Lower lobe of right lung (tissue), 2 donors: ENCODE results near the gene ZMIZ1. TPM values are rescaled to one million over a fixed set of nuclear protein-coding genes. Genes with fewer than 3 reads are reported as not detected.

Experiments used
- ATAC-seq, 2 donors: fragments of 200-7000 bp; cut with Tn5 transposase; one replicate each; pipeline ENCODE4 v1.9.1; 2020 to 2022; ENCODE audit warnings: mild to moderate bottlenecking in 2 of 2, moderate library complexity in 2 of 2
- DNase-seq: peaks from one replicate; pipeline ENCODE4 v3.0.0-alpha.2; 2020
- H3K27ac ChIP-seq: fragments of 200-600 bp; one replicate; pipeline ENCODE4 v1.8.0; 2022
- H3K27me3 ChIP-seq: fragments of 200-600 bp; one replicate; pipeline ENCODE4 v1.8.0; 2022; ENCODE audit warnings: low read depth
- H3K36me3 ChIP-seq: fragments of 200-600 bp; one replicate; pipeline ENCODE4 v1.8.0; 2022; ENCODE audit warnings: mild to moderate bottlenecking
- H3K4me1 ChIP-seq: fragments of 200-600 bp; one replicate; pipeline ENCODE4 v1.8.0; 2022
- H3K4me3 ChIP-seq: fragments of 200-600 bp; one replicate; pipeline ENCODE4 v1.8.0; 2022; ENCODE audit warnings: mild to moderate bottlenecking
- H3K9me3 ChIP-seq: fragments of 200-600 bp; one replicate; pipeline ENCODE4 v1.8.0; 2022
- intact Hi-C: fragments of 100-400 bp; cut with DNase I; formaldehyde crosslinking; loops from one replicate; pipeline ENCODE4 v1.11.0; 2022
- total RNA-seq: library from RNA; stranded (reverse); fragmentation: NEBNext Ultra II Directional; extraction: Animal tissue kit (Norgen Biotek cat#: 25700); gene quantifications from one replicate; pipeline ENCODE4 v1.2.1, GENCODE V29; 2021
- TF ChIP-seq, protein P1 (sequence below): fragments of 200-600 bp; IDR thresholded peaks from one replicate; pipeline ENCODE4 v1.8.0; 2022; ENCODE audit warnings: antibody characterized with exemption, mild to moderate bottlenecking
- donor health status: DM: no; HTN: yes; CAD: no; lungs with severe emphysema.

ZMIZ1 gene
- total RNA-seq, 1 donor from 2014 or later = 102 TPM

DNA sequence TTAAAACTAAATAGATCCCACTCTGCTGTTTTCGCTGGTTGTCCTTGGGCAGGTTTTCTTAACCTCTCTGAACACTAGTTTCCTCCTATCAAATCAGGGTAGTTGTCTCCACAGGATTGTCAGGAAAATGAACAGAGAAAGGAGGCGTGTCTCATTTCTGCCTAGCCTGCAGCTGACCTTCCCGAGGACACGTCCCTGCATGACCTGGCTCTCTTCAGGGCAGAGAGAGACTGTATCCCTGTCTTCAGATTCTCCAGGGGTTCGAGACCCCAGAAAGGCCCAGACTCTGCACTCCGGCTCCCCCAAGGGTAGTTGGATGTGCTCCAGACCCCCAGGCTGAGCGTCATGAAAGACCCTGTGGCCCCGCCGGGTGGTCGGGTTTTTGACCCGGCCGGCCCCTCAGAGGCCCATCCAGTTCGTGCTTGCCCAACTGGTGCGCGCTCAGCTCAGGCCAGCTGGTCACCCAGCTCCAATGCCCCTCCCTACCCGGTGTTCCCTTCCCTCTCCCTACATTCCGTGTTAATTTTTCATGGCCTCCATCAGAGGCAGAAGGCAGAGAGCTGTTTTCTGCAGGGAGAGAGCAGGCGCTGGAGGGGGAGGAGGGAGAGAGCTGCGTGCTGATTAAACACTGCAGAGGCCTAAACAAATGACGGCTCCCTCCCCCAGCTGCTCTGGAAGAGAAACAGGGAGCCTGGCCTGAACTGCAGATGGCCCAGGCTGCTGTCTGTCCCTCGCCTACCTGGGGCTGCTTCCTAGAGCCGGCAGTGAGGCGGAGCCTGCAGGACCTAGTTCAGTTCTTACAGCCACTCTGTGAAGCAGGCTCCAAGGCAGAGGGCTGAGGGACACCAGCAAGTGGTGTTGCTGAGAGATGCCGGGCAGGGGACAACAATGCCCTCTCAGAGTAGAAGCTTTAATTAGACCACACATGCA is 192.3 kb downstream of the ZMIZ1 start:
- peaks cover 75% of the 10 kb centered on the region for H3K4me1 ChIP-seq
- ATAC-seq = no peak

DNA sequence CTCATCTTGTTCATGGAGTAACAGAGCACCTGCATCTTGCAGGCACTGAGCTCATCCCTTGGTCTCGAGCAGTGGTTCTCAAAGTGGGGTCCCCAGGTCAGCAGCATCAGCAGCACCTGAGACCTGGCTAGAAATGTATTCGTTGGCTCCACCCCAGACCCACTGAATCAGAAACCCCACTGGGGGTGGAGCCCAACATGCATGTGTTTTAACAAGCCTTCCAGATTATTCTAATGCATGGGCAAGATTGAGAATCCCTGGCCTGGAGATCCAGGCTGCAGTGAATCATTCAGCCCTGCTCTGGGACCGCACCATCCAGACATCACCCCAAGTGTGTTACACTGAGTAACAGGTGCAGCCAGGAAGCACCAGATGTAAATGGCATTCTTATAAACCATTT is 193.4 kb downstream of the ZMIZ1 start:
- H3K4me1 ChIP-seq = peaks cover 84% of the 10 kb centered on the region
- no peak overlapping the region for H3K27ac ChIP-seq
- TF ChIP-seq, protein P1, sequence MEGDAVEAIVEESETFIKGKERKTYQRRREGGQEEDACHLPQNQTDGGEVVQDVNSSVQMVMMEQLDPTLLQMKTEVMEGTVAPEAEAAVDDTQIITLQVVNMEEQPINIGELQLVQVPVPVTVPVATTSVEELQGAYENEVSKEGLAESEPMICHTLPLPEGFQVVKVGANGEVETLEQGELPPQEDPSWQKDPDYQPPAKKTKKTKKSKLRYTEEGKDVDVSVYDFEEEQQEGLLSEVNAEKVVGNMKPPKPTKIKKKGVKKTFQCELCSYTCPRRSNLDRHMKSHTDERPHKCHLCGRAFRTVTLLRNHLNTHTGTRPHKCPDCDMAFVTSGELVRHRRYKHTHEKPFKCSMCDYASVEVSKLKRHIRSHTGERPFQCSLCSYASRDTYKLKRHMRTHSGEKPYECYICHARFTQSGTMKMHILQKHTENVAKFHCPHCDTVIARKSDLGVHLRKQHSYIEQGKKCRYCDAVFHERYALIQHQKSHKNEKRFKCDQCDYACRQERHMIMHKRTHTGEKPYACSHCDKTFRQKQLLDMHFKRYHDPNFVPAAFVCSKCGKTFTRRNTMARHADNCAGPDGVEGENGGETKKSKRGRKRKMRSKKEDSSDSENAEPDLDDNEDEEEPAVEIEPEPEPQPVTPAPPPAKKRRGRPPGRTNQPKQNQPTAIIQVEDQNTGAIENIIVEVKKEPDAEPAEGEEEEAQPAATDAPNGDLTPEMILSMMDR = no peak
- peaks cover 29% of the 10 kb centered on the region for H3K36me3 ChIP-seq
- DNase-seq (no peak), ATAC-seq (no peak)
- H3K27me3 ChIP-seq = no peaks in the 10 kb centered on the region
- intact Hi-C loops = no loop called here
- no peak overlapping the region for H3K4me3 ChIP-seq
- no peaks in the 10 kb centered on the region for H3K9me3 ChIP-seq

More for the DNA sequence above, 192.3 kb downstream of the ZMIZ1 start:
- TF ChIP-seq, protein P1 = no peak
- DNase-seq = no peak
- Histone ChIP-seq H3K27ac (peak overlapping the region; percentile 18), H3K9me3 (no peaks in the 10 kb centered on the region), H3K36me3 (peaks cover 39% of the 10 kb centered on the region), H3K27me3 (no peaks in the 10 kb centered on the region), H3K4me3 (no peak overlapping the region)
- intact Hi-C loops = no loop called here

DNA sequence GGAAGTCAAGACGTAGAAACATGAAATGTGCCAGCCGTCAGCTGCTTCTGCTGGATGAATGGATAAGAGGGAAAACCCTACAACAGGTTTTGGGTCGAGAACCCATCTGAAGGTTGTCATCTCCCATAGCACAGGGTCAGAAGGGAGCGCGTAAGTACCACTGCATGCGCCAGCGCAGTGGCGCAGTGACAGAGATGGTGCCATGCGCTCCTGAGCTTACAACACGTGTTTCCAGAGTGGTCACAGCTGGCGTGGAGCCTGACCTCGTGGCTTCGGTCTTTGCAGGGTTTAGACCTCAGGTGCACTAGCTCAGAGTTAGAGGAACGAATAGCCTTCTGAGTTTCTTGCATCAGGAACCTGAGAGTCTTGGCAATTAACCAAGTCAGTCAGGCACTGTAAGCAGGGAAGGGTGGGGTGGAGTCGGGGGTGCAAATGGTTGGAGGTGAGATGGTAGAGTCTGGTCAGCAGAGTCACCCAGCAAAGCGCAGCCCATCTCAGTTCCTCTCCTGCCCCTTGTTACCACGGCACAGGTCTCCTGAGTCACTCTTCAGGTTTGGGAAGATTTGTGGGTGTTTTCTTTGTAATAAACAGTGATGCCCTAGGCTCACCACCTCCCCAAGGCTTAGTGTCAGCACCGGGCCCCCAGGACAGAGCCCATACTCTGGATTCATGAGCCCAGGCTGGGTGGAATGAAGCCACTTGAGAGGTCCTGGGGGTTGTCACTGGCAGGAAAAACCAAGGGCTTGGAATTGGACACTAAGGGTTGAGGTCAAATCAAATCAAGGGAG is 194.4 kb downstream of the ZMIZ1 start:
- no peak overlapping the region for H3K27ac ChIP-seq
- peaks cover 23% of the 10 kb centered on the region for H3K36me3 ChIP-seq
- no peaks in the 10 kb centered on the region for H3K27me3 ChIP-seq
- intact Hi-C loops = no loop called here
- ATAC-seq (no peak), DNase-seq (no peak)
- H3K4me3 ChIP-seq = no peak overlapping the region
- TF ChIP-seq, protein P1 = no peak
- peaks cover 89% of the 10 kb centered on the region for H3K4me1 ChIP-seq
- H3K9me3 ChIP-seq = no peaks in the 10 kb centered on the region

DNA sequence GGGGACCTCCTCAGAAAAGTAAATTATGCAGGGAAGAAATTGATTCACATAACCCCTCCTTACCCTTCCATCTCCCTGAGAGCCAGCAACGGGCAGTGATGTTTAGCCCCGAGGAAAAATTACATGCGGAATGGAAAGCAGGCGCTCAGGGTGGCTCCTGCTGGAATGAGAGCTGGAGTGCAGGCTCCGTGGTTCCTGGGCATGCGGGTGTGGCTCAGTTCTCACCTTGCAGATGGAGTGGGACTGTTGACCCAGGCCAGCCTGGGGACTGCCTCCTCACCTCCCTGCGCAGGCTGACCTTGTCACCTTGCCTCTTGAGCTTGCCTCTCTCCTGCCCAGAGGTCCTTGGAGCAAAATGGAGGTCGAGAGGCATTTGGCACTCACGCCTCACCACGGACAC is 195.2 kb downstream of the ZMIZ1 start:
- Histone ChIP-seq H3K4me1 (peaks cover 90% of the 10 kb centered on the region), H3K27ac (no peak overlapping the region)

DNA sequence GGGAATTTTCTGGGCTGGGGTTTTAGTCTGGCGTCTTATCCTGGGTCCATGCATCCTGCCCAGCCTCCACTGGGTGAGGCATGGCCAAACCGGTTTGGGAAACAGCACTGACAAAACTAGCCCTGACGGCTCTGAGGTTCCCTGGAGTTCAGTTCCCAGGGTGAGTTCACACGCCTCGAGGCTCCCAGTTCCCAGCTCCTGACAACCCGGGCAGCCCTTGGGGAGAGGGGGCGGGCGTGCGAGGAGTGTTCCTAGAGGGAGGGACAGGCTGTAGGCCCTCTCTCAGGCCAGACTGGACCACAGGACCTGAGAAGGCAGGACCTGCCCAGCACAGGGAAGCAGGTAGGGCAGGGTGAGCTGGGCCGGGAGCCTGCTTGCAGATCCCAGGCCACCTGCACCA is 196.2 kb downstream of the ZMIZ1 start:
- H3K36me3 ChIP-seq = peaks cover 30% of the 10 kb centered on the region
- DNase-seq = no peak
- H3K4me3 ChIP-seq = no peak overlapping the region
- TF ChIP-seq, protein P1 = no peak
- intact Hi-C loops = no loop called here
- H3K27me3 ChIP-seq = no peaks in the 10 kb centered on the region
- ATAC-seq = peak; percentile 6 to 15
- peaks cover 91% of the 10 kb centered on the region for H3K4me1 ChIP-seq
- peak overlapping the region; percentile 88 for H3K27ac ChIP-seq
- no peaks in the 10 kb centered on the region for H3K9me3 ChIP-seq

More for the DNA sequence above, 195.2 kb downstream of the ZMIZ1 start:
- Histone ChIP-seq H3K27me3 (no peaks in the 10 kb centered on the region), H3K9me3 (no peaks in the 10 kb centered on the region), H3K36me3 (peaks cover 30% of the 10 kb centered on the region), H3K4me3 (no peak overlapping the region)
- DNase-seq = no peak
- intact Hi-C loops = no loop called here
- ATAC-seq = no peak
- TF ChIP-seq, protein P1 = no peak
